ENCODE data around the gene LUZP2.

- TF ChIP-seq EP300 (conservative IDR thresholded peaks at IDR 0.05; ENCODE audit: poor library complexity, severe bottlenecking) (no peak), EZH2 (IDR thresholded peaks at IDR 0.05; ENCODE audit: borderline replicate concordance, insufficient read depth, low read length, poor library complexity, severe bottlenecking) (no peak), POLR2AphosphoS5 (IDR thresholded peaks at IDR 0.05) (no peak), CTCF (IDR thresholded peaks at IDR 0.05; ENCODE audit: poor library complexity, severe bottlenecking) (no peak), SMC3 (conservative IDR thresholded peaks at IDR 0.05; ENCODE audit: poor library complexity) (no peak)
Observed at GRCh38 chr11:24679821-24680351, 183.0 kb downstream of the LUZP2 start.

Measured in neural cell (in vitro differentiated cells).